NCI-H2029 treated with DMSO at 0.1 percent for 48 hours (cell line): ENCODE measurements around the gene ARHGEF35.
"Not testable (repeated sequence)": the region's sequence is repeated elsewhere in the genome, so short reads cannot be mapped to it uniquely, and the experiment has no call there.

Experiments
- DNase-seq: peaks from one replicate; lab custom pipeline; 2025; lab: John Stamatoyannopoulos, UW

ARHGEF35 gene

DNA sequence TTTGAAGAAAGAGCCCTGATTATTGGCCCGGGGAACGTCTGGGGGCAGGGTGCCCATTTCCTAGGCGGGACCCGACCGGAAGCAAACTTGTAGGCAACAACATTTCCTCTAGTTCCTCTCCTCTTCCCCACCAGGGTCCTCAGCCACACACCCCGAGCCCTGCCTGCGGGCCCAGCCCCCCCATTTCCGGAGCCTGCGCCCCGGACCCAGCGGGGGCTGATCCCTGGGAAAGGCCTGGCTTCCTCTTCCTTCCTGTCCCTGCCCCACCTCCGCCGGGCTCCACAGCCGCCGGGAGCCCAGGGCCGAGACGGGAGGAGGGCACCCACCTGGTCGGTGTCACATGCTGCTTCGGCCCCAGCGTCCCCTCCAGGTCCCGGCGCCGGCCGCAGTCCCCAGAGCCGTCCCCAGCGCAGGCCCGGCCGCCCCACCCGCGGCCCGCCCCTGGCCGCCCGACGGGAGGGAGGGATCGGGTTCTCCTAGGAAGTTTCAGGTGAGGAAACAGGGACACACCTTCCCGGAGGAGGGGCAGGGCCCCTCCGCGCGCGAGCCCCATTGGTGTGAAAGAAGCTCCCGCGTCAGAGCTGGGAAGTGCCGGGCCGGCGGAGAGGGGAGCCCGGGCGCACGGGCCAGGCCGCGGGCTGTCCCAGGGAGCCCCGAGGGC, at the start of gene ARHGEF35:
Gene ARHGEF35 (minus strand): TSS at position 622 of the 661 bp plus-strand sequence. CDS start 7,450 bp downstream, outside the sequence.
- DNase-seq: not testable (repeated sequence)

DNA sequence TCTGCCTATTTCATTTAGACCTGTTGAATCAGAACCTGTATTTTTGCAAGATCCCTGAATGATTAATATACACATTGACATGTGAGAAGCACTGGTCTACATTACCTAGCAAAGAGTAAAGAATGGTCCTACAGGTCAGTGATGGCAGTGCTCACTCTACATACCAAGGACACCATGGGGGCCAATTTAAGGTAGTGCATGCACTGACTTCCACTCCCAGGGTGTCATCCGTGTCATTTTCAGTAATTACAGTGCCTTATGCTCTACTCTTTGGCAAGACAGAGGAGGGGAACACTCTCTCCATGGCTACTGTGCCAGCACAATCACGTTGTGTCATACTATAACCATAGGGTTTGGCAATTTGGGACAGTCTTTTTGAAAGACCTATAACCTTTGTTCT, 49.7 kb upstream of the ARHGEF35 start:
- DNase-seq: not testable (repeated sequence)

GRCh38 chr7:144239365-144239764, 43.7 kb upstream of the ARHGEF35 start, which contains the start of gene OR2A42:
Gene OR2A42, minus strand, starts transcription at chr7:144239605. Its CDS starts 6,762 bp downstream, at chr7:144232843.
- not testable (repeated sequence) for DNase-seq

DNA sequence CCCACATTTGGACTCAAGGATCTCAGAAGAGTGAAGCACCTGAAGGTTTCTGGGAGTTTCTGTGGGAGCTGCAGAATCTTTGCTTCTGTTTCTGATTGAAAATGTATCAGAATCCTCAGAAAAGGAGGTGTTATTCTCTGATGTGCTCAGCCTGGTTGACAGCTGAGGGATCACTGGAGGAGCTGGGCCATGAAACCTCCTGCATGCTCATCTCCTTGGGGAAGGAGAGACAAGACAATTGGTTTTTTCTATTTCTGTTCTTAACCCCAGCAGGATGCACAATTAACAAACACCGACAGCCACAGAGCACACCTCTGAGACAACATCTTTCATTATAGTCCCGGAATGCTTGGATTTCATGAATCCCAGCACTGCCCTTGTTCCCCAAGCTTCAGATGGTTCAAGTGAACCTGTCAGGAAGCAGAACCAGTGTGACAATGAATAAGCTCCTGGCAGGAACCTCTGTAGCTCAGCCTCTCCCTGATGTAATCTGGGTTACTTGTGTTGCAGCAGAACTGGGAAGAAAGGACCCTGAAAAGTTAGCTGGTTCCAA, 43.0 kb upstream of the ARHGEF35 start:
- DNase-seq: not testable (repeated sequence)

DNA sequence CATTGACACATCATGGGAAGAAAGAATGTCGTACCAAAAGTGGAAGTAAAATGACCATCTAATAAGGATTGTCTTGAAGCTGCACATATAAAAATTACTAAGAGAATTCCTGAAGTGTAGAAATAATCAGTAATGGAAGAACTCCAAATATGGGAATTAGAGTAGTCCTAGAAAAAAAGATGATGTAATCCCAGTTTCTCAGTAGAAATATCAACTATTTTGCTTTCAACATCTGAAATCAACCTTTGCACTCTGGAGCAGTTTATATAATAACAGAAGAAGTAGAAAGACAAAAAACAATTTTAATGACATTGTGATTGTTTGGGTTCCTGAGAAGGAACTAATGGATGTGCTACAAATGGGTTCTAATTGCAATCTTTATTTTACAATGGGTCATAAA, 37.4 kb upstream of the ARHGEF35 start:
- DNase-seq: not testable (repeated sequence)

- DNase-seq: not testable (repeated sequence)
These were observed 35.4 kb upstream of the ARHGEF35 start for GRCh38 chr7:144231027-144231426.

GRCh38 chr7:144228810-144229209, 33.2 kb upstream of the ARHGEF35 start:
- DNase-seq: not testable (repeated sequence)

- not testable (repeated sequence) for DNase-seq
These were observed 31.2 kb upstream of the ARHGEF35 start for GRCh38 chr7:144226866-144227265.

- DNase-seq: not testable (repeated sequence)
These were observed 28.0 kb upstream of the ARHGEF35 start for GRCh38 chr7:144223675-144224074.

DNA sequence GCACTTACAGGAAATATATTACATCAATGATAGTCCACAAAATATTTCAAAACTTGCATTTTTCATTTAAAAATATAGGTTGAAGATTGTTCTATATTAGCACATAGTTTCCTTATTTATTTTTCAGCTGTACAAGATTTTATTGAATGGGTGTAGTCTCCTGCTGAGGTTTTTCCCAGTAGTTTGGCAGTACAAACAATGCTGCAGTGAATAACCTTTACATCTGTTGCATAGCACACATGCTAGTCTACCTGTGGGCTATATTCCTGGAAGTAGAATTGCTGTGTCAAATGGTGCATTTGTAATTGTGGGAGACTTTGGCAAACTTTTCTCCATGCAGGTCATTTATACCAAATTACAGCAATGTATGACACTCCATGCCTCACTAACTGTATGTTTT, 24.9 kb upstream of the ARHGEF35 start:
- not testable (repeated sequence) for DNase-seq

- not testable (repeated sequence) for DNase-seq
These were observed 23.5 kb upstream of the ARHGEF35 start for GRCh38 chr7:144219149-144219548.

DNA sequence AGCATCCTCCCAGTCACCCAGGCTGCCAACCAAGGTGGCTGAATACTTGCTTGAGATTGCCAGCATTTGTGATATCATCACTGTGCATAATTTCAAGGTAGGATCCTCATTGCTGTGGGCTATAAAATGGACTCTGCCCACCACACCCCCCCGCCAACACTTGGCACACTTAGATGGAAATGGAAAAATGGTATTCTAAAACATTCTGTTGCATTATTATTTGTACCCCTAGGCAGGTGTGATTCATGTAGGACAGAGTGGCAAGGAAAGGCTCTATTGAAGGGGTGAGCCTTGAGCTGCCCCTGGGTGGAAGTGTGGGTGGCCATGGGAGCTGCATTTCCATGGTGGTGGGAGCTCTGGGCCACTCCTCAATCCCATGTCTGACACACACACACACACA, 22.9 kb upstream of the ARHGEF35 start:
- not testable (repeated sequence) for DNase-seq

GRCh38 chr7:144217200-144217599, 21.6 kb upstream of the ARHGEF35 start:
- DNase-seq: not testable (repeated sequence)

- DNase-seq: not testable (repeated sequence)
These were observed 9.7 kb upstream of the ARHGEF35 start for GRCh38 chr7:144205306-144205705.

- DNase-seq: not testable (repeated sequence)
These were observed 7.5 kb upstream of the ARHGEF35 start for GRCh38 chr7:144203086-144203485.

- not testable (repeated sequence) for DNase-seq
These were observed 6.3 kb upstream of the ARHGEF35 start for GRCh38 chr7:144201978-144202377.

- not testable (repeated sequence) for DNase-seq
These were observed 3.3 kb upstream of the ARHGEF35 start for GRCh38 chr7:144198934-144199333.

DNA sequence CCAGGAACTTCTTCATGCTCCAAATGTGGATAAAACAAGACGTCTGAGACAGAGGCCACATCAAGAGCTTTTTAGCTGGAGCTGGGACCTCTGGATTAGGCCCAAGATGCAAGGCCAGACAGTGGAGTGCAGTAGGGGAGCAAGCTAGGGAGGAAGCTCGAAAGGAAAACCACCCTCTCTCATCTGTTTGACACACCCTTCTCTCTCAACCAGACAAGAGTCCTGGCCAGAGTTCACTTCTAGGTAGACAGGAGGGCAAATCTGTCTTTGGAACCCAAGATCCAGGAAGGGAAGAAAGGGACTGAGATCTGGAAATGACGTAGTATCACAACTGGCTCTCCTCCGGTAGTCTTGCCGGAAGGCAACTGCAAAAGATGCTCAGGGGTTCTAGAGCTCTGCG, 1.2 kb downstream of the ARHGEF35 start:
- not testable (repeated sequence) for DNase-seq

DNA sequence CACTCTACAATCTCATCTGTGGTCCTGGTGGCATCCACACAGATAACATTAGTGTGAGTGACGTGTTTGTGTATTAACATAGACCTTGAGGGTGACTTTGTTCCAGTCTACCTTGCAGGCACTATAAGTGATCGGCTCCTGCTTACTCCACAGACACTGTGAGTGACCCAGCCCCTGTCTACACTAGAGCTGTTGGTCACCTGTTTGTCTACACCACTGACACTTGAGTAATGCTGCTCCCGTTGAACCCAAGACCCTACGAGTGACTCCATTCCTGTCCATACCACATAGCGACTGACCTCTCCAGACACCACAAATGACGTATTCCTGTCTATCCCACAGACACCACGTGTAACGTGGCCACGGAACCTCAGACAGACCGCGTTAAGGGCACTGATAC, 1.9 kb downstream of the ARHGEF35 start:
- not testable (repeated sequence) for DNase-seq

DNA sequence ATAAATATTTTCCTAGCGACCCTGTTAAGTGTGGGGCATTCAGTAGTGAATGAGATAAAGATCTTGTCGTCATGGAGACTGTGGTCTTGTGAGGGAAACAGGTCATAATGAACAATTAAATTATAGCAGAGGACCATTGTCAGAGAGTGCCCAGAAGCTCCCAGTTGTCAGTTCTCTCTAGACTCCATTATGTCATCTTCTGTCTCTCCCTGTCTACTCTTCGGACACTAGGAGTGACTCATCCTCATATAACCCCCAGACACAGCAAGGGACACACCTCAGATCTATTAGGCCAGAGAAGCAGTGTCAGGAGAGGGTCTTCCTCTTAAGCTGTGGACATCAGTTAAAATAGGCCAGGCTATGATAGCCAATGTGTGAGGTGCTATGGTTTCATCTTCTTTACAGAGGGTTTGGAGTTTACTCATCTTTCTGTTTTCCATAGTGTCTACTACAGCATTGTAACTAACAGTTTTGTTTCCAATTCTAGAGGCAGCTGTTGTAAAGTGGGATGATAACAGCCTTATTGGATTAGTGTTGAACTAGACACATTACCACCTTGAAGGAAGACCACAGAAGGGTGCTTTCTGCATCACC, 7.0 kb downstream of the ARHGEF35 start:
- DNase-seq: not testable (repeated sequence)

DNA sequence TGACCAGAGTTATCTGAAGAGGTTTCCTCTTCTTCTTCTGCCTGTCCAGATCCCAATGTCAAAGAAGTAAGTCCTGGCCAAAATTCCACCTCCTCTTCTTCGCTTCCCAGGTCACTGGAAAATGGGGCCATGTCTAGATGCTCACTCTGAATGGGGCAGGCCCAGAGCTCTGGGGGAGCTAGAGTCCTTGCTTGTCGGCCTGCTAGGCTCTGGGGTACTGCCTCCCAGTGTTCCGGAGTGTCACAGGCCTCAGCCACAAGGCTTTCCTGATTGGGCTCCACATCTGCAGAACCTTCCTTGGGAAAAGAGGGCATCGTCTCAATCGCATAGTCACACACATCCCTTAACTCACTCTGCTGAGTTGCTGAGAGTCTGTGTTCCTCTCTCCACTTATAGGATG, 7.8 kb downstream of the ARHGEF35 start:
- not testable (repeated sequence) for DNase-seq

DNA sequence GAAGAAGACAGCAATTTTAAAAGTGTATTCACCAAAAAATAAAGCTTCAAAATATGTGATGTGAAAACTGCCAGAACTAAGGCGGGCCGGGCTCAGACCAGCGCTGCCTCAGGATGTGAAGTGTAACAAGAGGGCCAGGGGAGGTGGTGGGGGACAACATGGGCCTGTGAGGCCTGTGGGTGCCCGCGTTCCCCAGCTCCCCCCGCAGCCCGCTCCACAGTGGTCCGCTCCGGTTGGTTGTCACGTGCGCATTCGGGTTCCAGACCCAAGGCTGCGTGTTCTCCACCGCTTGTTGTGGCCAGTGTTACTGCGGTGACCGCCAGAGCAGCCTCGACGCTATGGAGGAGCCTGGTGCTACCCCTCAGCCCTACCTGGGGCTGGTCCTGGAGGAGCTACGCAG, 12.5 kb downstream of the ARHGEF35 start, which contains the start of gene CTAGE4:
Gene CTAGE4 (plus strand): TSS at position 301 of the 400 bp plus-strand sequence. CDS start 38 bp downstream, at position 339.
- DNase-seq: not testable (repeated sequence)

DNA sequence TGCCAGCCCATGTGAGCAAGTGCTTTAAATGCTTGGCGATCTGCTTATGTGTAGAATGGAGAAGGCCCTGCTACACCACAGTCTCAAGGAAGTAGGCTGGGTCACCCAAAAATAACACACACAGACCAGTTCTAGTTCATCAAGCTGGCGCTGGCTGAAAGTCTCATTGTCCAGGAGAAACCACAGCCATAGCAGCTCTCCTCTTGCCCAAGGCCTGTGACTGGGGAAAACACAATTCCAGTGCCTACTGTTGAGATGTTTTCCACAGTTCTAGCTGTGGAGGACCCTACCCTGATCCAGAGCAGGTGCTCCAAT, 16.5 kb downstream of the ARHGEF35 start:
- not testable (repeated sequence) for DNase-seq
